ENCODE results near the gene ANKRD13D.
"Not testable (repeated sequence)": the region's sequence is repeated elsewhere in the genome, so short reads cannot be mapped to it uniquely, and the experiment has no call there.

The ANKRD13D gene

DNA sequence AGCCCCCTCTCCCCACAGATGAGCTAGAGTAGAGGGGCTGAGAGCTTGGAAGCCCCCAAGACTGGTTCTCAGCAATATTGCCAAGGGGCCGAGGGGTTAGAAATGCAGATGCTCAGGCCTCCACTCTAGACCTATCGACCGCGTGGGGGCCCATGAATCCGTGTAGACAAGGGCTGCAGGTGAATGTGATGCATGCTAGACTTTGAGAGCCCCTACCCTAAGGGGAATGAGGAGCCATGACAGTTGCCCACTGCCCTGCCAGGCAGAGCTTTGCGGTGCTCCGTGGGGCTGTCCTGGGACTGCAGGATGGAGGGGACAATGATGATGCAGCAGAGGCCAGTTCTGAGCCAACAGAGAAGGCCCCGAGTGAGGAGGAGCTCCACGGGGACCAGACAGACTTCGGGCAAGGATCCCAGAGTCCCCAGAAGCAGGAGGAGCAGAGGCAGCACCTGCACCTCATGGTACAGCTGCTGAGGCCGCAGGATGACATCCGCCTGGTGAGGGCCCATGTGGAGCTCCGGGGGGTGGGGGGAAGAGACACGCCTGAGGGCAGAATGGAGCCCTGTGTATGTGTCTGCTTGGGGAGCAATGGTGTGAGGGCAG is 15.5 kb downstream of the ANKRD13D start:
- no peak for DNase-seq

DNA sequence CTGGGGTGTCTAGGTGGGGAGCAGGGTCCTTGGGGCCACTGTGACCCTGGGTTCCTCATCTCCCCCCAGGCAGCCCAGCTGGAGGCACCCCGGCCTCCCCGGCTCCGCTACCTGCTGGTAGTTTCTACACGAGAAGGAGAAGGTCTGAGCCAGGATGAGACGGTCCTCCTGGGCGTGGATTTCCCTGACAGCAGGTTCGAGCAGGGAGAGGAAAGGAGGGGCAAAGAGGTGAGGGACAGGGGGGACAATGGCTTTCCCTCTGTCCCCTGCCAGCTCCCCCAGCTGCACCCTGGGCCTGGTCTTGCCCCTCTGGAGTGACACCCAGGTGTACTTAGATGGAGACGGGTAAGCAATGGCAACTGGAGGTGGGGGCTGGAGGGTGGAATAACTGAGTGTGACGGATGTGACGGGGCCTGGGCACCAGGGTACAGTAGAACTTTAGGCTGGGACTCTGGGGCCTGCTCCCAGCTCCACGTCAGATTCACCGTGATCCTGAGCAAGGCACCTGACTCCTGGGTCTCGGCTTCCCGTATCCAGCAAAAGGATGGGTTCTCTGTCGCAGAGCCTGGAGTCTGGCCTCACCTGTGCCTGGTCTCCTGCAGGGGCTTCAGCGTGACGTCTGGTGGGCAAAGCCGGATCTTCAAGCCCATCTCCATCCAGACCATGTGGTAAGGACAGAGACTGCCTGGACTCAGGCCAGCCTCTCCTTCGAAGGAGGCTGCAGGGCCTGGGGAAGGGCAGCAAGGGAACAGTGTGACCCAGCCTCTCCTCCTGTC is 17.9 kb downstream of the ANKRD13D start:
- DNase-seq = no peak

DNA sequence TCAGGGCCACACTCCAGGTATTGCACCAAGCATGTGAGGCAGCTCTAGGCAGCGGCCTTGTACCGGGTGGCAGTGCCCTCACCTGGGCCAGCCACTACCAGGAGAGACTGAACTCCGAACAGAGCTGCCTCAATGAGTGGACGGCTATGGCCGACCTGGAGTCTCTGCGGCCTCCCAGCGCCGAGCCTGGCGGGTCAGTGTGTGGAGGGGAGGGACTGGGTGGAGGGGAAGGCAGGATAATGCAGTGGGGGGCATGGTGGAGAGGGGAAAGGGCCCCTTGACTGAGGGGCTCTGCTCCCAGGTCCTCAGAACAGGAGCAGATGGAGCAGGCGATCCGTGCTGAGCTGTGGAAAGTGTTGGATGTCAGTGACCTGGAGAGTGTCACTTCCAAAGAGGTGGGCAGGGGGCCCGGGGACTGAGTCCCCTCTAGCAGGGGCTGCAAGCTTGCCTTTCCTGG is 18.5 kb downstream of the ANKRD13D start:
- no peak for DNase-seq

DNA sequence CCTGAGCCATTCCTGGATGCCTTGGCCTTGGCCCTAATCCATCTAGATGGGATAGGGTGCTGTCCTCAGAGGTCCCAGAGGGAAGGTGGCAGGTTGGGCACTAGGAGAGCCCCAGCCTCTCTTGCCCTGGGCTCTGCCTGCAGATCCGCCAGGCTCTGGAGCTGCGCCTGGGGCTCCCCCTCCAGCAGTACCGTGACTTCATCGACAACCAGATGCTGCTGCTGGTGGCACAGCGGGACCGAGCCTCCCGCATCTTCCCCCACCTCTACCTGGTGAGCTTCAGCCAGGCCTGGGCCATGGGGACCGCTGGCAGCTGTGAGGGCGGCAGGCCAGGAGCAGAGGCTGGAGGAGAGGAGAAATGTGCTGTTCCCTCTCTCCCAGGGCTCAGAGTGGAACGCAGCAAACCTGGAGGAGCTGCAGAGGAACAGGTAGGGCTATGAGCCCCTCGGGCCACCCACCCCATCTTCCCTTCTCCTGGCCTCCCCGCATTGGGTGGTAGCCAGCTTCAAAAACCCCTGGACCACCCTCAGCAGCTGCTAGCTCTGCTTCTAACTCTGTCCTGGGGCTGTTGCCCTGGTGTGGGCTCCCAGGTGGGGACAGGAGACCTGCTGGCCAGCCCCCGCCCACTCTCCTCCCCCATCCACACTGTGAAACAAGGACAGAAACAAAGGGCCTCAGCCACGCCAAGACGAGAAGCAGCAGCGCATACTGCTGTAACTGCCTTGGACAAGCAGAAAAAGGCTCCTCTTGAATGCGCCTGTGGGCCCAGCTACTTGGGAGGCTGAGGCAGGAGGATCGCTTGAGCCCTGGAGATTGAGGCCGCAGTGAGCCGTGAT is 19.1 kb downstream of the ANKRD13D start:
- DNase-seq = no peak

DNA sequence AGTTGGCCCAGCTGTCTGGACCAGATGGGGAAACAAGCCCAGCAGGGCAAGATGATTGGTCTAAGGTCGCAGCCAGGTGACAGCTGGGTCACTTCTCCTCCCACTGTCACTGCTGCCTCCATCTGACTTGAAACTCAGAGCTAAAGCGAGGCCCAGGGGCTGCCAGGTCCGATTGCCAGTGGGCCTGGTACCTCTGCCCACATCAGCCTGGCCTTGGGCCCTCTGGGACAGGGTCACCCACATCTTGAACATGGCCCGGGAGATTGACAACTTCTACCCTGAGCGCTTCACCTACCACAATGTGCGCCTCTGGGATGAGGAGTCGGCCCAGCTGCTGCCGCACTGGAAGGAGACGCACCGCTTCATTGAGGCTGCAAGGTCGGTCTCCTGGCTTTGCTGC is 20.1 kb downstream of the ANKRD13D start:
- DNase-seq = no peak

DNA sequence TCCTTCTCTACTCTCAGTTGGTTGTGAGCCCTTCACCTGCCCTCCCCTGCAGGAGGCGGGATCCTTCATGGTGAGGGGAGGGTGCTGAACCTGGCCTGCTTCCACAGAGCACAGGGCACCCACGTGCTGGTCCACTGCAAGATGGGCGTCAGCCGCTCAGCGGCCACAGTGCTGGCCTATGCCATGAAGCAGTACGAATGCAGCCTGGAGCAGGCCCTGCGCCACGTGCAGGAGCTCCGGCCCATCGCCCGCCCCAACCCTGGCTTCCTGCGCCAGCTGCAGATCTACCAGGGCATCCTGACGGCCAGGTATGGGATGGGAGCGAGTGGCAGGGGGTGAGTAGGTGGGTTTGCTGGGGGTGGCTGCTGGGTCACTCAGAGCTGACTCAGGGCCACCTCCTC is 20.6 kb downstream of the ANKRD13D start:
- DNase-seq = no peak

DNA sequence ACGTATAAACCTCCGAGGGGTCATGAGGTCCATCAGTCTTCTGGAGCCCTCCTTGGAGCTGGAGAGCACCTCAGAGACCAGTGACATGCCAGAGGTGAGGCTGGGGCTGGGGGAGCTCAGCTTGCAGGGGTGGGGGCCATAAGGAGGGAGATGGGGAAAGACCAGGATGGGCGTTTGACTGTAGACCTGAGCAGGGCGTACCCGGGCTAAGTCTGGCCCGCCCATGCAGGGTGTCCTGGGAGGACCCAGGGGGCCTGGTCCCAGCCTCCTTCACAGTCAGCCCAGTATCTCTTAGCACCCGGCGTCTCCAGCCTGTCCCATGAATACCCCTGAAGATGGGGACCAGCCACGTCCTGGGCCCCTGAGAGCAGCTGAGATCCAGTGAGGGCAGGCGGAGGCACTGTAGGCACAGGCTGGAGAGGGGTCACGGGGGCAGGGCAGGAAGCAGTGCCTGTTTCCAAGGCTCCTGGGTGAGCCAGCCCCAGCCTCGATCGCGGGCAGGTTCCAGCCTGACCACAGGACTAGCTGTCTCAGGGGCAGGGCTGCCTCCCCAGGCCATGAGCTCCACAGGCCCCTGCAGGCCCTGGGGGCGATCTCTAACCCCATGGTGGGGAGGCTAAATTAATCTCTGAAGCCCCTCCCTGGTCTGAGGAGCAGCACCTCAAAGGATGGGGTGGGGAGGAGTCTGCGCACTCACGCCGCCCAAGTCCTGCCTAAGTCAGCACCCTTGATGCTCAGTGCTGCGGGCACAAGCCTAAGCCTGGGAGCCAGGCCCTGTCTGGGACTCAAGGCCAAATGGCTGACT is 21.3 kb downstream of the ANKRD13D start:
- no peak for DNase-seq

DNA sequence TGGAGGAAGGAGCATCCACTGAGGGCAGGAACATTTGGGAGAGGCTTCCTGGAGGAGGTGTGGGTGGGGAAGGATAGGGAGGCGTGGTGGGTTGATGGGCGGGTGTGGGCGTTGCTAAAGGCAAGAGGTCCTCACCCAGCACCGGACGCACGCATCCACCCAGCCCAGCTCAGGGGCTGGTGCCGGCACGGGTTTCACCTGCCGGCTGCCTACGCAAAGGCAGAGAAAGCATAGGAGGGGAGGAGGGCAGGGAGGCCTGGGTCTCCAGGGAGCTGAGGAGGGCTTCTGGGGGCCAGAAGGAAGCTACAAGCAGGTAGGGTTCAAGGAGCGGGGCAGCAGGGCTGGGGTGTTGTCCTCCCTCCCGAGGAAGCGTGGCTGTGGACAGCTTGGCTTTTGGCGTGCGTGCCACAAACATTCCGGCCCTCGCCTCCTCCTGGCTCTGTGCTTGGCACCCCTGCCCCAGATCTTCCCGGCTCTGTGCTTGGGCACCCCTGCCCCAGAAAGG is 22.0 kb downstream of the ANKRD13D start:
- DNase-seq = no peak

DNA sequence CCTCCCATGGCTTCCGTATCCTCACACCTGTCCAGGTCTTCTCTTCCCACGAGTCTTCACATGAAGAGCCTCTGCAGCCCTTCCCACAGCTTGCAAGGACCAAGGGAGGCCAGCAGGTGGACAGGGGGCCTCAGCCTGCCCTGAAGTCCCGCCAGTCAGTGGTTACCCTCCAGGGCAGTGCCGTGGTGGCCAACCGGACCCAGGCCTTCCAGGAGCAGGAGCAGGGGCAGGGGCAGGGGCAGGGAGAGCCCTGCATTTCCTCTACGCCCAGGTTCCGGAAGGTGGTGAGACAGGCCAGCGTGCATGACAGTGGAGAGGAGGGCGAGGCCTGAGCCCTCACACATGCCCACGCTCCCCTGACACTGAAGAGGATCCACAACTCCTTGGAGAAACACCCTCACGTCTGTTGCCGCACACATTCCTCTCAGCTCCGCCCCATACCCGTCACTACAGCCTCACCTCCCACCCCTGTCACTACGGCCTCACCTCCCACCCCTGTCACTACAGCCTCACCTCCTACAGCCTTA is 22.5 kb downstream of the ANKRD13D start:
- DNase-seq = peak in 1 of 2 donors; percentile 39

DNA sequence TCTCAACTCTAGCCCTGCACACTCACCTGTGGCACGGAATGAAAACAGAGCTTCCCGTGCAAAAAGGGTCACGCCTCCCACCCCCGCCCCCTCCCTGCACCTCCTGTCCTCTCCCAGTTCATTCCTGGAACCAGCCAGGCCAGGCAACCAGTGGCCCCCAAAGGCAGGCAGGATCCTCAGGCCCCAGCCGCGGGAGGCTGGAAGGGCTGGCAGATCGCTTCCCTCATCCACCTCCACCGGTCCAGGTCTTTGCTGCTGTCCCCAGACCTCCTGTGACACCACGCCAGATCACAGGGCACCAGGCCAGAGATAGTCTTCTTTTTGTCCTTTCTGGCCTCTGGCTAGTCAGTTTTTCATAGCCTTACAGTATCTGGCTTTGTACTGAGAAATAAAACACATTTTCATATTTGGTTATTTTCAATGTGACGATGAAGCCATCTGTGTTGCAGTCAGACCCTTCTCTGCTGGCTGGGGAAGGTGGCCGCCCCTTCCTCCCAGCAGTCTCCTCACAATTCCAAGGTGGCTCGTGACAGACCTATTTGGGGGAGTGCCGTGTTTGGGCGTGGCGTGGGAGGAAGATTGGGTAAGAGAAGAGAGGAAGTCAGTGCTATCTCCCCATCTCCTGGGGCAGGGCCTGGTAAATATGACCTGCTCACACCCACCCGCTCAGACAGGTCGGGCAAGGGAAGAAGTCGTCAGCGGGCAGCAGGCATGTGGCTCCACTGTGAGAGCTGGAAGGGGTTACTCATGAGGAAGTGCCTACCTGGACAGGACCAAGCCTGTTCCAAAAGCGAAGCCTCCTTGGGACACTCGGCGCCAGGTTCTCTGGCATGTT is 23.3 kb downstream of the ANKRD13D start:
- DNase-seq = peak; percentile 33 to 61

DNA sequence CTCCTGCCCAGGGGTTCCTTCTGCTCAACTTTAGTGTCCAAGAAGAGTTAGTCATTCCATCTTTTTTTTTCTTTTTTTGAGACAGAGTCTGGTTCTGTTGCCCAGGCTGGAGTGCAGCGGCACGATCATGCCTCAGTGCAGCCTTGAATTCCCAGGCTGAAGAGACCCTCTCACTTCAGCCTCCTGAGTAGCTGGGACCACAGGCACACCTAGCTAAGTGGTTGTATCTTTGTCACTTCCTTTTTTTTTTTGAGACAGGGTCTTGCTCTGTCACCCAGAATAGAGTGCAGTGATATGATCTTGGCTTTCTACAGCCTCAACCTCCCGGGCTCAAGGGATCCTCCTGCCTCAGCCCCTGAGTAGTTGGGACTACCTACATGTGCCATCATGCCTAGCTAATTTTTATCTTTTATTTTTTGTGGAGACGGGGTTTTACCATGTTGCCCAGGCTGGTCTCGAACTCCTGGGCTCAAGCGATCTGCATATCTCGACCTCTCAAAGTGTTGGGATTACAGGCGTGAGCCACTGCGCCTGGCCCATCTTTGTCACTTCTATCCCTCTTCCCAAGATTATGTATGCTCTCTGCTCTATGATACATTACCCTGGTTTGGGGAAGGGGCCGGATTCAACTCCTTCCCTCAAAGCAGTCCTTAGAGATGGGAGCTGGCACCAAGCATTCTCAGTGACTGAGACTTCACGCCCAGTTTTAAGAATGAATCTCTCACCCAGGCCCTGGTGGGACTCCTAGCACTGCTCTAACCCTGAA is 24.2 kb downstream of the ANKRD13D start:
- no peak for DNase-seq

DNA sequence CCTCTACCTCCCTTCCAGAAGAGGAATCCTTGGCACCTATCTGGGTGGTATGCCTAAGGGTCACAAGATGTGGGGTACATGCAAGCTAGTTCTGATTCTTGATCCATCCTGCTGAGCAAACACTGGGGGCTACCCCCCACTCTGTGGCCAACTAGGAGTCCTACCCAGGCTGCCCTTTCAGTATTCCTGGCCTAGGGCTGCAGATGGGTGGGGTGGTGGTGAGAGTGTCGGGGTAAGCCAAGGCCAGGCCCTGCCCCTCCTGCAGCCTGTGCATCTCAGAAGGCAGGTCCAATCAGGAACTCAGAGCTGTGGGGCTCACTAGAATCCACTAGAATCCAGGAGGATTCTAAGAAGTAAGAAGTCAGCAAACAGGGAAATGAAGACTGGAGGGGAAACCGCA is 25.1 kb downstream of the ANKRD13D start:
- no peak for DNase-seq

DNA sequence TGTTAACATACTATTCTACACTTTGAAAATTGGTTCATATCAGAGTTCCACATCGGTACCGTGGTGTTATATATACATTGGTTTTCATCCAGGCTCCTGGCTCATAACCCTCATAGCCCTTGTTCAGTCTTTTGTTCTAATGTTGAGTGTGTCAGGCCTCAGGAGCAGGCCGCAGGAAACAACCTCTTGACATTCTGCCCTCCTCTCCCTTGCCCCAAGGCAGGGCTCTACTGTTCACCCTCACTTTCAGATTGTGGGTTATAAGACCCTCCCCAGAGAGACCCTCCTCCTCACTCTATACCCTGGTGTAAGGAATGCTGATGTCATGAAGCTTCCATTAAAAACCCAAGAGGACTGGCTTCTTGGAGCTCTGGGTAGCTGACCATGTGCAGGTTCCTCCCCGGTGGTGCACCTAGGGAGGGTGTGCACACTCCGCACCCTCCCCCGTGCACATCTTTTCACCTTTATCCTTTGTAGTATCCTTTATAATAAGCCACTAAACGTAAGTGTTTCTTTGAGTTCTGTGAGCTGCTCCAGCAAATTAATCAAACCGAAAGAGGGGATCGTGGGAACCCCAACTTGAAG is 26.3 kb downstream of the ANKRD13D start:
- no peak for DNase-seq

DNA sequence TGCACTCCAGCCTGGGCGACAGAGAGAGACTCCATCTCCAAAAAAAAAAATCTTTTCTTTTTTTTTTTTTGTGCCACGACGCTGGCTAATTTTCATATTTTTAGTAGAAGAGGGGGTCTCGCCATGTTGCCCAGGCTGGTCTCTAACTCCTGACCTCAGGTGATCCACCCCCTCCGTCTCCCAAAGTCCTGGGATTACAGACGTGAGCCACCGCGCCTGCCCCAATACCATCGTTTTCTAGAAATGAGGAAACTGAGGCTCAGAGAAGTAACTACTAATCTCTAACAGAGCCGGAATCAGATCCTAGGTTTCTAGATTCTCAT is 27.7 kb downstream of the ANKRD13D start:
- no peak for DNase-seq

DNA sequence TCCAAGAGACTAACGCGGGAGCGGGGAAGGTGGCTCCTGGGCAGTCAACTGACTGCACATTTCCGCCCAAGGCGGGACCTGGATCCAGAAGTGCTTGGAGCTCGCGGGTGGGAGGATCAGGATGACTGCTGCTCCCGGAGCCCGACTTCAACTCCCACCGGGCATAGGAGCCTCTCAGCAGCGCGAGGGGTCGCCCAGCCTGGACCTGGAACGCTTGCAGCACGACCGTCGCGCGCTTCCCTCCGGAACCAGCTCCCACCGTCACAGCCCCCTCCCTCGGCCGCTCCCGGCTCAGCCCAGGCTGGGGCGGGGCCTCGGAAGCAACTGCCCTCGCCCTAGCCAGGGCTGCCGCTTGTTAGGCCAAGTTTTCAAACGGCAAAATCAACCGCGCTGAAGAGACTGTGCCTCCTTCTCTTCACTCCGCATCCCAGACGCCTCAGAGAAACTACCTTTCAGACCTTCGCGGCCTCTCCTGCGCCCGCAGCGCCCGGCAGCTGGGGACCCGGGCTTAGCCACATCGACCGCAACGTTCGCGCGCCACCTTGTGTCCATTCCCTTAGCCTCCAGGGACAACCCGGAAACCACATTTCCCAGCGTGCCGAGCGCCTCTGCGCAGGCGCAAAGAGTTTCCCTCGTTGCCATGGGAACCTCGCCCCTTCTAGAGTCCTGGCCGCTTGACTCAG is 28.2 kb downstream of the ANKRD13D start:
- DNase-seq = peak; percentile 96 to 98

DNA sequence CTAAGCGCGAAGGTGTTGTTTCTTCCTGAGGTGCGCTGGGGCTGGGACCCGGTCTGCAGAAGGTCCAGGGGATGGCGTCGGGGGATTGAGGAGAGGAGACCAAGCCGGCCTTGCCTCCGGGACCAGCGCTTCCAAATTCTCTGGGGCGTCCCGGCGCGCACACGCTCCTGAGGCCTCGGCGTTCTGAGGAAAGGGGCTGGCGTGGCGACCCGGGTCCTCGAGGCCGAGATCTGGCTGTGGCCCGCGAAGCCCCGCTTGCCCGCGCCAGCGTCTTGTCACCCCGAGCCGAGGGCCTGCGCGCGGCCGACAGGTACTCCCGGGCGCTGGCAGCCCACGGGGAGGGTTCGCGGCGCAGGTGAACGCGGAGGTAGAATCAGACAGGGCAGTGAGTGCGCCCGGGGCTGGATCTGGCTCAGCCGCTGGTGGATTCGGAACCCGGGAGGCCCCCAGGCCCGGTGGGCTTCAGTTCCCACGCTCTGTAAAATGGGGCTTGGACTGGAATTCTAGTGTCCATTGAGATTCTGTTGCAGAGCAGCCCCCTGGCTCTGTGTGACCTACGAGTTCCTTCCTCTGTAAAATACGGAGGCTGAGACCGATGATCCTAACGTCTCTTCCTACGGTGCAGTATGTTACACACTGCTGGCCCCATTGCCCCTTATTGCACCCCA is 28.9 kb downstream of the ANKRD13D start:
- DNase-seq = no peak

DNA sequence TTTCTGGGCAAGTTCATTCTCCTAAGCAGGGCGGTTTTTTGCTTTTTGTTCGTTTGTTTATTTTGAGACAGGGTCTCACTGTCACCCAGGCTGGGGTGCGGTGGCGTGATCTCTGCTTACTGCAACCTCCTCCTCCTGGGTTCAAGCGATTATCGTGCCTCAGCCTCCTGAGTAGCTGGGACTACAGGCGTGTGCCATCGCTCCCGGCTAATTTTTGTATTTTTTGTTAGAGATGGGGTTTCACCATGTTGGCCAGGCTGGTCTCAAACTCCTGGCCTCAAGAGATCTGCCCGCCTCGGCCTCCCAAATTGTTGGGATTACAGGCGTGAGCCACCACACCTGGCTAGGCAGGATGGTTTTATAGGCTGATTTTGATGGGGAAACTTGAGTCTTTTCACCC is 29.8 kb downstream of the ANKRD13D start:
- DNase-seq = not testable (repeated sequence)

DNA sequence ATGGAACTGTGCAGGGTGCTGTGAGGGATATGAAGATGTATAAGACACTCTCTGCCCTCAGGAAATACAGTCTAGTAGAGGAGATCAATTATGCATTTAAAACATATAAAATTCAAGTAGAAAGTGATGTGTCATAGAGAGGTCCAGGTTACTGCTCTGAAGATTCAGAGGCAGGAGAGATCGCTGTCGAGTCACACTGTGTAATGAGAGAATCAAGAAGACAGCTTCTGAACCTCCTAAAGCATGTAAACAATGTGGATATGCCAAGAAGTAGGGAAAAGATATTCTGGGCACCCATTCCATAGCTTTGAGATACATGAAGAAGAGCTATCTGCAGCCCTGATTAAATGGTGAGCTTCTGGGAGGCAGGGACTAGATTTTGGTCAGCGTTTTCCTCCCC is 30.9 kb downstream of the ANKRD13D start:
- DNase-seq = no peak

DNA sequence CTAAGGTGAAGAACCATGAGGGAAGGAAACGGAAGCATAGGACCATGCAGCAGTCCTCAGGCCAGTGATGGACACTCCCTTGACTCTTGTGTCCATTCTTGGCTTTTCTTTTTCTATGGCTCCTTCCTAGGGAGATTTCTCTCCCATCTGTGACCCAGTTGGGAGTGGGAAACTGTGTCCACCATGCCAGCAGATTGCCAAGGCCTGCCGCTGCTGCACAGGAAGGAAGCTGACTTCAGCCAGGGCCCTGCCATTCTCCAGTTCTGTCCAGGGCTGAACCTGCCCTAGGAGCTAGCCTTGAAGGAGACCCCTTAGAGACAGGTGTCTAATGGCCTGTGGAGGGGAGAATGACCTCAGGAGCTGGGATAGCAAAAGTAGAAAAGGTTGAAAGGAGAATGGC is 31.6 kb downstream of the ANKRD13D start:
- DNase-seq = no peak
